Ishikawa (cell line): Measurements from ENCODE around the gene ZNF554.

ENCODE experiments used
- TAF1 ChIP-seq: IDR thresholded peaks from 2 replicates; pipeline ENCODE4 v1.6.1; 2012; ENCODE audit warnings: low read depth, mild to moderate bottlenecking
- USF1 ChIP-seq: IDR thresholded peaks from 2 replicates; pipeline ENCODE4 v1.6.1; 2012

GRCh38 chr19:2783781-2784145, 35.9 kb upstream of the ZNF554 start:
- TF ChIP-seq USF1 (no peak), TAF1 (no peak)
